Osteoblast (primary cell): ENCODE data around the gene DNAJC15. TPM values are rescaled to one million over a fixed set of nuclear protein-coding genes. Genes with fewer than 3 reads are reported as not detected.

ENCODE experiments used
- DNase-seq: peaks from one replicate; pipeline ENCODE4 v3.0.0; 2011; ENCODE audit warnings: low spot score, mixed read lengths; ENCODE audit not compliant: insufficient read length; ENCODE audit errors: missing footprints
- H2AFZ ChIP-seq: 2 replicates; pipeline ENCODE4 v1.6.0; 2011; ENCODE audit warnings: mild to moderate bottlenecking, low read length
- H3K27ac ChIP-seq: 2 replicates; pipeline ENCODE4 v1.5.1; 2011; ENCODE audit warnings: mild to moderate bottlenecking, low read depth, low read length, moderate library complexity
- H3K27me3 ChIP-seq: 2 replicates; pipeline ENCODE4 v1.6.0; 2012; ENCODE audit warnings: mild to moderate bottlenecking, control low read depth, inconsistent platforms, low read length, moderate library complexity; ENCODE audit not compliant: insufficient read depth
- H3K36me3 ChIP-seq: 2 replicates; pipeline ENCODE4 v1.5.1; 2011; ENCODE audit warnings: mild to moderate bottlenecking, low read length, control low read depth, moderate library complexity; ENCODE audit not compliant: insufficient read depth
- H3K4me1 ChIP-seq: 2 replicates; pipeline ENCODE4 v1.5.1; 2011; ENCODE audit warnings: mild to moderate bottlenecking, low read length, control low read depth, moderate library complexity; ENCODE audit not compliant: insufficient read depth
- H3K4me2 ChIP-seq: 2 replicates; pipeline ENCODE4 v1.6.0; 2011; ENCODE audit warnings: mild to moderate bottlenecking, low read length; ENCODE audit not compliant: insufficient read depth
- H3K4me3 ChIP-seq: fragments of 200-600 bp; sonication (generic); 3 replicates; pipeline ENCODE4 v1.5.1; 2012; ENCODE audit warnings: mild to moderate bottlenecking, low read length, inconsistent platforms; ENCODE audit not compliant: insufficient read depth
- H3K79me2 ChIP-seq: 2 replicates; pipeline ENCODE4 v1.6.0; 2012; ENCODE audit warnings: mild to moderate bottlenecking, low read length, control low read depth, inconsistent platforms; ENCODE audit not compliant: insufficient read depth
- H3K9me3 ChIP-seq: 2 replicates; pipeline ENCODE4 v1.5.1; 2011; ENCODE audit warnings: low read depth, low read length, control low read depth
- H4K20me1 ChIP-seq: 2 replicates; pipeline ENCODE4 v1.6.0; 2012; ENCODE audit warnings: mild to moderate bottlenecking, low read length, control low read depth; ENCODE audit not compliant: insufficient read depth
- total RNA-seq: library from RNA; depleted of rRNA; stranded (reverse); fragments of >200 nt; gene quantifications from 2 replicates; pipeline ENCODE4 v1.2.3, GENCODE V29; 2012
- TF ChIP-seq, protein P1 (sequence below): IDR thresholded peaks from 2 replicates; pipeline ENCODE4 v1.5.1; 2011; ENCODE audit warnings: mild to moderate bottlenecking, low read depth, low read length, moderate library complexity; ENCODE audit errors: extremely low read depth

DNAJC15 gene
- total RNA-seq, 1 donor: 17.0 TPM

GRCh38 chr13:43026262-43026661 is 2.9 kb downstream of the DNAJC15 start:
- Histone ChIP-seq H2AFZ (no peak overlapping the region), H3K9me3 (no peaks in the 10 kb centered on the region), H3K27ac (no peak overlapping the region), H3K27me3 (no peaks in the 10 kb centered on the region), H3K36me3 (peaks cover 10% of the 10 kb centered on the region), H3K79me2 (peaks cover 65% of the 10 kb centered on the region), H3K4me1 (peaks cover 10% of the 10 kb centered on the region), H3K4me2 (no peak overlapping the region), H3K4me3 (no peak overlapping the region), H4K20me1 (no peaks in the 10 kb centered on the region)
- no peak for DNase-seq
- TF ChIP-seq, protein P1, sequence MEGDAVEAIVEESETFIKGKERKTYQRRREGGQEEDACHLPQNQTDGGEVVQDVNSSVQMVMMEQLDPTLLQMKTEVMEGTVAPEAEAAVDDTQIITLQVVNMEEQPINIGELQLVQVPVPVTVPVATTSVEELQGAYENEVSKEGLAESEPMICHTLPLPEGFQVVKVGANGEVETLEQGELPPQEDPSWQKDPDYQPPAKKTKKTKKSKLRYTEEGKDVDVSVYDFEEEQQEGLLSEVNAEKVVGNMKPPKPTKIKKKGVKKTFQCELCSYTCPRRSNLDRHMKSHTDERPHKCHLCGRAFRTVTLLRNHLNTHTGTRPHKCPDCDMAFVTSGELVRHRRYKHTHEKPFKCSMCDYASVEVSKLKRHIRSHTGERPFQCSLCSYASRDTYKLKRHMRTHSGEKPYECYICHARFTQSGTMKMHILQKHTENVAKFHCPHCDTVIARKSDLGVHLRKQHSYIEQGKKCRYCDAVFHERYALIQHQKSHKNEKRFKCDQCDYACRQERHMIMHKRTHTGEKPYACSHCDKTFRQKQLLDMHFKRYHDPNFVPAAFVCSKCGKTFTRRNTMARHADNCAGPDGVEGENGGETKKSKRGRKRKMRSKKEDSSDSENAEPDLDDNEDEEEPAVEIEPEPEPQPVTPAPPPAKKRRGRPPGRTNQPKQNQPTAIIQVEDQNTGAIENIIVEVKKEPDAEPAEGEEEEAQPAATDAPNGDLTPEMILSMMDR: no peak

GRCh38 chr13:43030548-43030947 is 7.2 kb downstream of the DNAJC15 start:
- Histone ChIP-seq H3K27ac (no peak overlapping the region), H3K79me2 (peaks cover 83% of the 10 kb centered on the region), H3K4me1 (peaks cover 5% of the 10 kb centered on the region), H2AFZ (no peak overlapping the region), H4K20me1 (no peaks in the 10 kb centered on the region), H3K4me3 (no peak overlapping the region), H3K9me3 (no peaks in the 10 kb centered on the region), H3K4me2 (no peak overlapping the region), H3K36me3 (peaks cover 10% of the 10 kb centered on the region), H3K27me3 (no peaks in the 10 kb centered on the region)
- no peak for DNase-seq
- TF ChIP-seq, protein P1: no peak

DNA sequence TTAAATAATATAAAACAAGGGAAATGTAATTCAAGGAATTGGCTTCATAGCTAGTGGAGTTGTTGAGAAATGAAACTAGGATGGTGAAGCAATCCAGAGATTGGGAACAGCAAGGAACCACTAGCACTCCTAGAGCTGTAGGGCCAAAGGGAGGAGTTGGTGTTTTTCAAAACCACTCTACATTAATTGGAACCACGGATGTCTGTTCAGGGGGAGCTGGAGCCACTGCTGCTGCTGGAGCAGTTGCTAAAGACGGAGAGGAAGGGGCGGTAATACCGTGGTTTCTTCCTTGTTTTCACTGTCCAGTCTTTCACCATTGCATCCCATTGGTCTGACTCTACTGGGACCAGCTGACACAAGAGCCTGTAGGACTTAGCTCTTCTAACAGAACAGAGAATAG is 8.5 kb downstream of the DNAJC15 start:
- Histone ChIP-seq H3K4me1 (no peaks in the 10 kb centered on the region), H4K20me1 (peaks cover 2% of the 10 kb centered on the region), H3K36me3 (peaks cover 10% of the 10 kb centered on the region), H3K79me2 (peaks cover 85% of the 10 kb centered on the region), H2AFZ (no peak overlapping the region), H3K4me3 (no peak overlapping the region), H3K9me3 (no peaks in the 10 kb centered on the region), H3K27ac (no peak overlapping the region), H3K4me2 (no peak overlapping the region), H3K27me3 (no peaks in the 10 kb centered on the region)
- DNase-seq: no peak
- TF ChIP-seq, protein P1: no peak

- H3K4me2 ChIP-seq: no peak overlapping the region
- no peaks in the 10 kb centered on the region for H3K27me3 ChIP-seq
- no peak overlapping the region for H3K27ac ChIP-seq
- peaks cover 2% of the 10 kb centered on the region for H4K20me1 ChIP-seq
- DNase-seq: no peak
- H2AFZ ChIP-seq: no peak overlapping the region
- no peak overlapping the region for H3K4me3 ChIP-seq
- peaks cover 81% of the 10 kb centered on the region for H3K79me2 ChIP-seq
- H3K4me1 ChIP-seq: no peaks in the 10 kb centered on the region
- no peaks in the 10 kb centered on the region for H3K9me3 ChIP-seq
- TF ChIP-seq, protein P1: no peak
- peaks cover 7% of the 10 kb centered on the region for H3K36me3 ChIP-seq
Observed at GRCh38 chr13:43033038-43033437, 9.7 kb downstream of the DNAJC15 start.
